GM23248 (cell line): ENCODE data around the gene PIP5K1B.

ENCODE experiments used
- EZH2 ChIP-seq: fragments of 200-600 bp; sonication (generic); IDR thresholded peaks from 2 replicates; pipeline ENCODE4 v1.6.1; 2018; ENCODE audit warnings: antibody characterized with exemption, mild to moderate bottlenecking; ENCODE audit not compliant: insufficient read depth, poor library complexity, severe bottlenecking
- EZH2phosphoT487 ChIP-seq: fragments of 200-600 bp; sonication (generic); IDR thresholded peaks from 2 replicates; pipeline ENCODE4 v1.6.1; 2018; ENCODE audit warnings: antibody characterized with exemption, moderate library complexity, mild to moderate bottlenecking, low read depth; ENCODE audit not compliant: insufficient read depth

GRCh38 chr9:68778635-68779034, 73.6 kb downstream of the PIP5K1B start:
- no peak for TF ChIP-seq EZH2
- no peak for TF ChIP-seq EZH2phosphoT487
